ENCODE results near the gene SCGB2A2. TPM values are rescaled to one million over a fixed set of nuclear protein-coding genes. Genes with fewer than 3 reads are reported as not detected.

Gene SCGB2A2
- not detected in 2 replicates for total RNA-seq

GRCh38 chr11:62269654-62270278, at the start of gene SCGB2A2:
SCGB2A2 (plus strand) TSS chr11:62270158; CDS start chr11:62270217, 59 bp downstream.

GRCh38 chr11:62242021-62242420, 27.9 kb upstream of the SCGB2A2 start, which contains the start of gene SCGB1D2:
SCGB1D2 (plus strand) TSS chr11:62242239; CDS start chr11:62242308, 69 bp downstream.

GRCh38 chr11:62298975-62299374, 29.0 kb downstream of the SCGB2A2 start, which contains the start of gene SCGB1D4:
SCGB1D4 (minus strand) TSS chr11:62299075; CDS start chr11:62299010, 65 bp downstream.

Other genes starting within 250 kb of the SCGB2A2 start
- 7.9 and 87.9 TPM in 2 replicates for gene INCENP, start 146.1 kb upstream of the SCGB2A2 start, total RNA-seq
- gene SCGB1D1, start 79.9 kb upstream of the SCGB2A2 start, total RNA-seq = not detected in 2 replicates
- not detected in 2 replicates for gene SCGB2A1, start 61.5 kb upstream of the SCGB2A2 start, total RNA-seq
- not detected in 2 replicates for gene SCGB1D2, start 27.9 kb upstream of the SCGB2A2 start, total RNA-seq
- not detected in 2 replicates for gene SCGB1D4, start 28.9 kb downstream of the SCGB2A2 start, total RNA-seq
- gene ASRGL1, start 67.3 kb downstream of the SCGB2A2 start, total RNA-seq = under 0.01 and 0.88 TPM in 2 replicates
- not detected in 2 replicates for gene SCGB1A1, start 148.9 kb downstream of the SCGB2A2 start, total RNA-seq

Data from placental pericyte (primary cell).